NCI-H2107 (cell line): Measurements from ENCODE around the gene STAB2.
"Not testable (repeated sequence)": the region's sequence is repeated elsewhere in the genome, so short reads cannot be mapped to it uniquely, and the experiment has no call there.

ENCODE experiments used
- DNase-seq: peaks from one replicate; lab custom pipeline; 2025; lab: John Stamatoyannopoulos, UW

Gene STAB2

DNA sequence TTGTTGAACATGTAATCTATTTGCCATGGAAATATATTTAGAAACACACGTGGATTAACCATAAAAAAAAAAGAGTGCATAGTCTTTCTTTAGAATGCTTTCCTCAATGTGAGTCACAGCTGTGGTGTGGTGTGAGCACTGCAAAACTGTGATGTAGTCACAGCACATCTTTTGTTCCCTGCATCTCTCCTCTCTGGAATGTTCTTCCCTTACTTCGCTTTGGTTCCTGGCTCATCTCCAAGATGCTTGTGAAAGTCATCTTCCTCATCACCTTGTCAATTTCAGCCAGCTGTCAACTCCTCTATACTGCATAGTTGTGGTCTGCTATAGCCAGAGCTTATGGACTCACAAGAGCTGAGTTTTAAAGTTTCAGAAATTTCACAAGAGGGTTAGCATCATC, 60.2 kb downstream of the STAB2 start:
- no peak for DNase-seq

- DNase-seq: no peak
Observed at GRCh38 chr12:103652808-103653207, 65.7 kb downstream of the STAB2 start.

DNA sequence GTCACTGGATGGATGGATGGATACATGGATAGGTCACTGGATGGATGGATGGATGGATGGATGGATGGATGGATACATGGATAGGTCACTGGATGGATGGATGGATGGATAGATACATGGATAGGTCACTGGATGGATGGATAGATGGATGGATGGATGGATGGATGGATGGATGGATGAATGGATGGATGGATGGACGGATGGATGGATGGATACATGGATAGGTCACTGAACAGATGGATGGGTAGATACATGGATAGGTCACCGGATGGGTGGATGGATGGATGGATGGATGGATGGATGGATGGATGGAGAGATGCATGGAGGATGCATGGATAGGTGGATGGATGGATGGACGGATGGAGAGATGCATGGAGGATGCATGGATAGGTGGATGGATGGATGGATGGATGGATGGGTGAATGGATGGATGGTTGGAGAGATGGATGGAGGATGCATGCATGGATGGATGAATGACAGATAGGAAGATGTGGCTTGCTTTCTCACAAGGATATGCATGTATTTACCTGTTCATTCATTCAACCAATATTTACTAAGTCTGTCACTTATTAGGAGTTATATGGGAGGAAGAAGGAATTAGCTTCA, 66.6 kb downstream of the STAB2 start:
- DNase-seq: not testable (repeated sequence)

GRCh38 chr12:103654816-103655215, 67.7 kb downstream of the STAB2 start:
- no peak for DNase-seq

DNA sequence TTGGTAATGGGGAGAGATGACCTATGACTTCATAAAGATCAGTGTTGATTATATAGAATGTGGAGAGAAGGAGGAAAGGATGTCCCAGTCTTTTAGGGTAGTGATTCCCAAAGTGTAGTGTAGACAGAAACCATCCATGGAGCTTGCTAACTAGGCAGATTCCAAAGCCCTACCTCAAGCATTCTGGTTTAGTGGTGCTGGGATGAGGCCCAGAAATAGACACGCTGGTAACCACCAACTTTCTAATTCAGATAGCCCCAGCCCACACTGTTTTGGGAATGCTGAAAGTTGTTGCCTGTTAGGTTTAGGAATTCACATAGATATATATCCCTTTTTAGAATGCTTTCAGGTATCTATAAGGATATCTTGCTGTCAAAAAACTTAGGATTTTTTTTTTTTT, 69.2 kb downstream of the STAB2 start:
- no peak for DNase-seq

DNA sequence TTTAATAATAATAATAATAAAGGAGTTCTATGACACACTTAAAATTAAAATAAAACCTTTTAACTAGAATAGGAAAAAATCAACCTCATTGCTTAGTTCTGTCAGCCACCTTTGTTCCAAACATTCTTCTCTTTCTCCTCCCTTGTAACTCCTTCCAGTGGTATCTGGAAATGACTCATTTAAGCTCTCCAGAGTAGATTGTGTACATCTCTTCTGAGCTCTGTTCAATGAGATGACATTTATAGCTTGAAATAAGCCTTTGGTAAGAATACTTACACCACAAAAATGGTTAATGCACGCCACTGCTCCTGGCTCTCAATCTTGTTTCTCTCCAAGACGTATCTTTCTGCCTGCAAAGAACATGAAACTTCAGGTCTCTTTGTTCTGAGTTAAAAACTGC, 70.3 kb downstream of the STAB2 start:
- DNase-seq: no peak

DNA sequence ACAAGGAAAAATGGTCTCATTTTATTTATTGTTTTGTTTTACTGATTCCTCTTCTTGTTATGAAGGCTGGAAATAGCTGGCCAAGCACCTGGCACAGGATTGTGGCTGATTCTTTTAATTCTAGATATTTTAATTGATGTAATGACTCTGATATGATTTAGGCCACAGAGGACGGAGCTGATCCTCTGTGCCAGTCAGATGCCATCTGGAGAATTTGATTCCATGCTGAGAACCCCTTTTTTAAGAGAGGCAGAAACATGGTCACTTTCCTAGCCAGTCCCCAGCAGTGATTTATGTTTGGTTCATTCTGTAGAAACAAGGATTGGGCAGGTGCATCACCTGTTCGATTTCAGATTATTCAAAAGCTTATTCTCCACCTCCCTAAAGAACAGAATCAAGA, 77.6 kb downstream of the STAB2 start:
- no peak for DNase-seq

- no peak for DNase-seq
Observed at GRCh38 chr12:103665971-103666370, 78.9 kb downstream of the STAB2 start.

- no peak for DNase-seq
Observed at GRCh38 chr12:103667125-103667524, 80.1 kb downstream of the STAB2 start.

- no peak for DNase-seq
Observed at GRCh38 chr12:103668520-103668919, 81.4 kb downstream of the STAB2 start.

- DNase-seq: no peak
Observed at GRCh38 chr12:103671367-103671766, 84.3 kb downstream of the STAB2 start.

- DNase-seq: no peak
Observed at GRCh38 chr12:103672401-103673119, 85.5 kb downstream of the STAB2 start.

GRCh38 chr12:103673487-103673886, 86.4 kb downstream of the STAB2 start:
- no peak for DNase-seq

DNA sequence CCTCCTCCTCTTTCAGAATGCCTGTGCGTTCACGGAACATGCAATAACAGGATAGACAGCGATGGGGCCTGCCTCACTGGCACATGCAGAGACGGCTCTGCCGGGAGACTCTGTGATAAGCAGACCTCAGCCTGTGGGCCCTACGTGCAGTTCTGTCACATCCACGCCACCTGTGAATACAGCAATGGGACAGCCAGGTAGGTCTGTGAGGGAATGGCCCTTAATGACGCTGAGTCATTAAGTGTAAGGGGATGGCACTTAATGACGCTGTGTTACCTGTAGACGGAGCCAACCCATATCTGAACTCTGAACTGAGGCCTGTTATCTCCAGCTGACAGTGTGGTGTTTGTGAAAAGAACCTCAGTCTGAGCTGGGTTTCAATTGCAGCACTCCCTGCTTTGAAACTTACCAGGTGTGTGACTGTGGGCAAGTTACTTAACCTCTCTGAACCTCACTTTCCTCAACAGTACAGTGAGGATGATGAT, 86.9 kb downstream of the STAB2 start:
- DNase-seq: no peak

DNA sequence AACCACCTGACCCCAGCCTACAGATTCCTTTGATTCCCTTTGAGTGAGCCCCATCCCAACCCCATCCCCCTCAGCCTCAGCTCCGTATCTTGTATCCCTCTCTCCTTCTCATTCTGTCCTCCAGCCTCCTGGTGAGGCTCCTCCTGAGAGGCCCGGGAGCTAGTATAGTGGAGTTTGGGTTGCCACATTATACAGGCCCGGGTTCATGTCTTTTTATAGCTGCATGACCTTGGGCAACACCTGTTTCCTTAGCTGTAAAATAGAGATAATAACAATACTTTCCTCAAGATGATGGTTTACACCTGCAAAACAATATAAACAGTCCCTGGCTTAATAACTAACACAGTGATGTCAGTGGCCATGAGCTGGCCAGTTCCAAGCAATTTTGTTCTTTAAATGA, 89.8 kb downstream of the STAB2 start:
- DNase-seq: no peak

GRCh38 chr12:103677341-103677740, 90.3 kb downstream of the STAB2 start:
- DNase-seq: no peak

DNA sequence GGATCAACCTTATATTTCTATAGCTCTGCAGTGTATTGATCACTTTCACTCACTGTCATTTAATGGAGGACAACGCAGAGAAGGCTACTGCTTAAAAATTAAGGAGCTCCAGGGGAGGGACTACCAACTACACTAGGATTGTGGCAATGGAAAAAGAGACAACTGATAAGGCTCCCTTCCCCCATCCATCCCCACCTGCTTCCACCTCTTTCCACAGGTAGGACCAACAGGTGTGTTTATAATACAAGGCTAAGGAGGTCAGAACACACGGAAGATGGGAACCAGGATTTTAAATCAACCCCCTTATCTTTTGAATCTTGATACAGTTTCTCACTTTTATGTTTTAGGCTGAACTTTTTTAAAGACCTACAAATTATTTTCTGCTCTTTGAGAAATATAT, 90.8 kb downstream of the STAB2 start:
- no peak for DNase-seq

GRCh38 chr12:103679421-103680170, 92.5 kb downstream of the STAB2 start:
- DNase-seq: no peak

DNA sequence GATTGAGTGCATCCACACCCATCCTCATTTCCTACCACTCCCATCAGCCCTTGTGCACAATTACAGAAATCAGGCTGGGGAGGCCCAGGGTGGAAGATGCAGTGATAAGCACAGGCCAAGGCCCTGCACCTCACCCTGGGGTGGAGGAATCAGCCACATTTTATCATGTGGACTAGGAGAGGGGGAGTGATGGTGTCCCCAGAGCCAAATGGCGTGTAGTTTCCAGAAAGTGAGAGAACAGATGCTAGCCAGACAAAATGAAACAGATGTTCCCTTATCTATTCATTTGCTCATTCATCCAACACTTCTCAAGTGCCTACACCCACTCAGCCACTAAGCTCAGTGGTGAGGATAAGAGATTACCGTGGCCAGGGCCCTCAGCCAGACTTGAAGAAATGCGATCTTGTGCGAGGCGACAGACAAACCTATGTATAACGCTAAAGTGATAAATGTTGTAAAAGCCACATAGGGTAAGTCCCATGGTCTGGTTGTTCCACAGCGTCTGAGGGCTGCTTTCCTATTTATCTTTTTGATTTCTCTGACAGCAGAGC, 93.6 kb downstream of the STAB2 start:
- peak; percentile 40 for DNase-seq

DNA sequence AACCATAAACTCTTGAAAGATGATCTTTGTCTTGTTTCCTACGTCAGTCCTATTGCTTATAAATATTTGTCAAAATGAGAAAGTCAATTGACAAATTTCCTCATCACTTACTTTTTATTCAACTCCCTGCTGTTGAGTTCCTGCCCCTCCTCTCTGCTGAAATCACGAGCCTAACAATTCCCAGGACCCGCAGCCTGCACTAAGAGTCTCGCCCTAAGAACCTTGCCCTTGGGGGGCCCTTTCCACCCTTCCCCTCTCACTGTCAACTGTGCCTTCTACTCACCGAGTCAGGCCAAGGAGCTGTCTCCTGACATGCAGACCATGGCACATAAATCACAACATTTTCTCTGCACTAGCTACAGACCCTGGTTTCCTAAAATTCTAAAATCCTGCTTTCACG, 99.0 kb downstream of the STAB2 start:
- no peak for DNase-seq

DNA sequence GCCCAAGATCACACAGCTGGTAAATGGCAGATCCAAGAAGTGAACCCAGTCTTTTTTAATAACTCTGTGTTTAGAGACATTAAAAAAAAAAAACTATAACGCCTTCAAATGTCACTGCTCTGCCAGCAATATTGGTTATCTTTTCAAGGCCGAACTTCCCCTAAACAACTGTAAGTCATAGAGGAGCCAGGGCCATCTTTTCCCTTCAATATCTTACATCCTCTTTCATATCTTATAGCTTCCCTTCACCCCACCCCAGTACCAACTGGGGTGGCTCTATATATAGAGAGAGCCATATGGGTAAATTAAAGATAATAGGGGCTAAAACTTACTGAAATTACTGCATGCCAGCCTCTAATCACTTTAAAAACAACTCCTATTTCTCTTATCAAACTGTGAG, 100.2 kb downstream of the STAB2 start:
- no peak for DNase-seq

DNA sequence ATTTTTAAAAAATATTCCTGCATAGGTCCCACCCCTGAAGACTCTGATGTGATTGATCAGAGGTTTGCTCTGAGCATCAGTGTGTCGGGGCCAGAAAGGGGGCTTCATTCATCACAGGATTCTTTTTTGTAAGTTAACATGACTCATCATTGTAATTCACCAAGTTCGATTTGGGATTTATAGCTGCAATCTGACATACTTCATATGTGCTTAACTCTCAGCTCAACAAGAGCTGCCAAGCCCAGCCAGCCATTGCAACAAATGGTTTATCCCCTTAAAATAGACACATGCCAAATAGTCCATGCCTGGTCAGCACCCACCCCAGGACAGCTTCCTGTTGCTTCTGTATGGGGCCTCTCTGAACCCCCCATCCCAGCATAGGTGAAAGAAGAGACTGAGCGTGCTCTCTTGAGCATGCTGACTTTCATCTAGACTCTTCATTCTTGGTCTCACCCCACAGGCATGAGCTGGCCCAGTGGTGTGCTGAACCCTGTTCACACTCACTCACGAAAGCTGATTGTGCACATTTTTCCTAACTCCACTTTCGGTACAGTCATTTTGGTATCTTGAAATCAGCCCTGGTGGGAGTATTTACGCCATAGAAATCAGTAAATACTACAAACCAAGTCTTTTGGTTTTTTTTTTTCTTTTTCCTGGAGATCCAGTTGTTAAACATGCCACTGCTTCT, 101.4 kb downstream of the STAB2 start:
- DNase-seq: no peak
